ENCODE results near the gene OR13C2.

- TF ChIP-seq CTCF (IDR thresholded peaks at IDR 0.05 in 4 of 5, conservative IDR thresholded peaks at IDR 0.05 in 1 of 5), result no peak
- TF ChIP-seq POLR2A (IDR thresholded peaks at IDR 0.05), result no peak
Measured at GRCh38 chr9:104580562-104580961, 24.9 kb downstream of the OR13C2 start.

Data from gastrocnemius medialis (tissue), 4 donors.